OCI-LY3 (cell line): ENCODE results near the gene ADCY3.
A peak's percentile ranks its signal among the peaks of the same experiment; 100 is the strongest.

ENCODE experiments used
- H2AFZ ChIP-seq: fragments of 200-600, 300-600 bp; shearing (Covaris generic); 2 replicates; pipeline ENCODE4 v1.6.0; 2014; ENCODE audit warnings: antibody characterized with exemption, low read depth, low read length
- H3K27ac ChIP-seq: fragments of 200-600, 300-600 bp; sonication (generic); 2 replicates; pipeline ENCODE4 v1.5.1; 2014; ENCODE audit warnings: mild to moderate bottlenecking, low read length, moderate library complexity, mixed read lengths
- H3K27me3 ChIP-seq: fragments of 200-600, 300-600 bp; sonication (generic); 2 replicates; pipeline ENCODE4 v1.6.1; 2014; ENCODE audit warnings: low read depth, low read length, mixed read lengths
- H3K36me3 ChIP-seq: fragments of 200-600, 300-600 bp; sonication (generic); replicated peaks from 2 replicates; pipeline ENCODE3; 2014; ENCODE audit warnings: low read depth, low read length, mixed read lengths
- H3K4me1 ChIP-seq: fragments of 300-600, 200-600 bp; sonication (generic); 2 replicates; pipeline ENCODE4 v1.6.1; 2014; ENCODE audit warnings: low read length, mixed read lengths
- H3K4me2 ChIP-seq: fragments of 200-600, 300-600 bp; sonication (generic); 2 replicates; pipeline ENCODE4 v1.6.1; 2014; ENCODE audit warnings: low read length, mixed read lengths
- H3K4me3 ChIP-seq: fragments of 300-600, 200-600 bp; sonication (generic); 2 replicates; pipeline ENCODE4 v1.5.1; 2014; ENCODE audit warnings: antibody characterized with exemption, mild to moderate bottlenecking, low read length, moderate library complexity
- H3K79me2 ChIP-seq: fragments of 300-600, 200-600 bp; shearing (Covaris generic); 2 replicates; pipeline ENCODE4 v1.6.1; 2014; ENCODE audit warnings: mild to moderate bottlenecking, low read length, mixed read lengths
- H3K9ac ChIP-seq: fragments of 300-600, 200-600 bp; shearing (Covaris generic); 2 replicates; pipeline ENCODE4 v1.6.0; 2014; ENCODE audit warnings: mild to moderate bottlenecking, low read length, moderate library complexity
- H3K9me3 ChIP-seq: fragments of 200-600, 300-600 bp; shearing (Covaris generic); 2 replicates; pipeline ENCODE4 v1.6.1; 2014; ENCODE audit warnings: low read length, mixed read lengths; ENCODE audit not compliant: insufficient read depth
- H4K20me1 ChIP-seq: fragments of 200-600, 300-600 bp; sonication (generic); 2 replicates; pipeline ENCODE4 v1.6.1; 2016; ENCODE audit warnings: low read length, mixed read lengths; ENCODE audit not compliant: insufficient read depth
- CTCF ChIP-seq: fragments of 200-600, 300-600 bp; sonication (generic); IDR thresholded peaks from 2 replicates; pipeline ENCODE4 v1.5.1; 2014; ENCODE audit warnings: antibody characterized with exemption, low read length, low read depth
- EZH2phosphoT487 ChIP-seq: fragments of 200-600 bp; shearing (Covaris generic); IDR thresholded peaks from 2 replicates; pipeline ENCODE4 v1.6.1; 2018; ENCODE audit warnings: antibody characterized with exemption, mixed run types, low read depth

Gene ADCY3

GRCh38 chr2:24793761-24794435 lies 126.1 kb downstream of the ADCY3 start:
- Histone ChIP-seq H3K4me3 (peak overlapping the region; percentile 91), H3K36me3 (peaks cover 29% of the 10 kb centered on the region), H3K9ac (peak overlapping the region; percentile 93), H3K79me2 (peaks cover 64% of the 10 kb centered on the region), H2AFZ (peak overlapping the region; percentile 57; the same call in 1 of the 2 replicates), H3K4me2 (peak overlapping the region; percentile 85), H4K20me1 (0 out of 2 replicates have a peak, but pooled peaks cover 7% of the 10 kb centered on the region), H3K27me3 (no peaks in the 10 kb centered on the region), H3K27ac (peak overlapping the region; percentile 83), H3K4me1 (peaks cover 27% of the 10 kb centered on the region), H3K9me3 (no peaks in the 10 kb centered on the region)
- TF ChIP-seq CTCF (no peak), EZH2phosphoT487 (no peak)

- Histone ChIP-seq H4K20me1 (0 out of 2 replicates have a peak, but pooled peaks cover 7% of the 10 kb centered on the region), H2AFZ (peak within 1 kb of the TSS; percentile 92), H3K36me3 (peaks cover 30% of the 10 kb centered on the region), H3K9ac (peak within 1 kb of the TSS; percentile 93), H3K4me3 (peak within 1 kb of the TSS; percentile 91), H3K27me3 (no peaks in the 10 kb centered on the region), H3K9me3 (no peaks in the 10 kb centered on the region), H3K79me2 (peaks cover 56% of the 10 kb centered on the region), H3K27ac (peak within 1 kb of the TSS; percentile 83), H3K4me1 (peaks cover 27% of the 10 kb centered on the region), H3K4me2 (peak within 1 kb of the TSS; percentile 85)
- TF ChIP-seq CTCF: peak; percentile 33
- no peak for TF ChIP-seq EZH2phosphoT487
Measured at GRCh38 chr2:24792874-24793760, 126.9 kb downstream of the ADCY3 start, which contains the start of the genes CENPO and PTRHD1. Gene CENPO, plus strand, starts transcription at chr2:24793425. Its CDS starts 495 bp downstream, at chr2:24793920. Gene PTRHD1, minus strand, starts transcription at chr2:24793391. Its CDS starts 14 bp downstream, at chr2:24793377.

- Histone ChIP-seq H3K79me2 (peaks cover 50% of the 10 kb centered on the region), H3K4me3 (peak overlapping the region; percentile 91), H3K4me2 (peak overlapping the region; percentile 84), H3K9ac (peak overlapping the region; percentile 93), H3K4me1 (peaks cover 27% of the 10 kb centered on the region), H4K20me1 (0 out of 2 replicates have a peak, but pooled peaks cover 3% of the 10 kb centered on the region), H3K9me3 (no peaks in the 10 kb centered on the region), H3K27me3 (no peaks in the 10 kb centered on the region), H3K27ac (peak overlapping the region; percentile 83), H2AFZ (peak overlapping the region; percentile 92), H3K36me3 (peaks cover 23% of the 10 kb centered on the region)
- no peak for TF ChIP-seq EZH2phosphoT487
- TF ChIP-seq CTCF: no peak
Measured at GRCh38 chr2:24792542-24792873, 127.5 kb downstream of the ADCY3 start.

GRCh38 chr2:24791452-24791851 lies 128.6 kb downstream of the ADCY3 start:
- Histone ChIP-seq H3K4me2 (peak overlapping the region; percentile 84), H3K9ac (peak overlapping the region; percentile 93), H3K36me3 (peaks cover 13% of the 10 kb centered on the region), H2AFZ (no peak overlapping the region), H3K9me3 (no peaks in the 10 kb centered on the region), H3K27me3 (no peaks in the 10 kb centered on the region), H3K79me2 (peaks cover 40% of the 10 kb centered on the region), H3K4me1 (peaks cover 30% of the 10 kb centered on the region), H4K20me1 (no peaks in the 10 kb centered on the region), H3K27ac (no peak overlapping the region), H3K4me3 (peak overlapping the region; percentile 91)
- no peak for TF ChIP-seq EZH2phosphoT487
- TF ChIP-seq CTCF: no peak
